ENCODE measurements around the gene HTT-AS. TPM values are rescaled to one million over a fixed set of nuclear protein-coding genes. Genes with fewer than 3 reads are reported as not detected.

The HTT-AS gene
- total RNA-seq, 4 donors from 2014 or later, result not detected

DNA sequence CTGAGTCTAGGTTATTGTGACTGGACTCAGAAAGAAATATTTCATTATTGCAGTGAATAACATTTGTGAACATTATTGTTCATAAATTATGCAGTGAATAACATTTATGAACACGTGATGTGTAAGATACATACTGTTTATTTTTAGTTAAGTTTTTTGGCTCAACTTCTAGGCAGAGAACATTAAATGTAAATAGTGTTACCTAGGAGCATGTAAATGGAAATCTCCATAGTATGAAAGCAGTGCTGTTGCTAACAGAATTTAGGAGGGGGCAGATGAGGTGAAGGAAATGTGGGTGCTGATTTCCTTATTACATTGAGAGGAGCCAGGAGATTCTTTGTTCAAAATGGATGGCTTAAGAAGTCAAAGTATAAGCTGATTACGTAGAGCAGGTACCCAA lies 45.1 kb upstream of the HTT-AS start:
- Histone ChIP-seq H3K27ac (no peak overlapping the region), H3K4me1 (peaks cover 4 to 43% (median 20%) of the 10 kb centered on the region in 3 donors), H3K36me3 (peaks cover 12 to 90% (median 25%) of the 10 kb centered on the region in 3 donors), H3K9me3 (no peaks in the 10 kb centered on the region), H3K27me3 (no peaks in the 10 kb centered on the region), H3K4me3 (no peak overlapping the region)
- TF ChIP-seq CTCF (IDR thresholded peaks at IDR 0.05) (no peak), POLR2A (IDR thresholded peaks at IDR 0.05) (no peak)
- no peak for DNase-seq
- WGBS, 2 donors, result 69 to 73% methylated on average over 2 of the region's 2 CpGs
- intact Hi-C loops (cut with DNase I), result no loop called here

- H3K27me3 ChIP-seq, result no peaks in the 10 kb centered on the region
- intact Hi-C loops (cut with DNase I), result no loop called here
- H3K9me3 ChIP-seq, result no peaks in the 10 kb centered on the region
- 90 to 92% methylated on average over 8 of the region's 8 CpGs for WGBS, 2 donors
- H3K4me3 ChIP-seq, result no peak overlapping the region
- no peak for DNase-seq
- peaks cover 4 to 41% (median 31%) of the 10 kb centered on the region in 3 donors for H3K4me1 ChIP-seq
- TF ChIP-seq POLR2A (IDR thresholded peaks at IDR 0.05) (no peak), CTCF (IDR thresholded peaks at IDR 0.05) (no peak)
- H3K36me3 ChIP-seq, result peaks cover 12 to 98% (median 25%) of the 10 kb centered on the region in 3 donors
- no peak overlapping the region for H3K27ac ChIP-seq
Observed at GRCh38 chr4:3118312-3118711, 44.0 kb upstream of the HTT-AS start.

DNA sequence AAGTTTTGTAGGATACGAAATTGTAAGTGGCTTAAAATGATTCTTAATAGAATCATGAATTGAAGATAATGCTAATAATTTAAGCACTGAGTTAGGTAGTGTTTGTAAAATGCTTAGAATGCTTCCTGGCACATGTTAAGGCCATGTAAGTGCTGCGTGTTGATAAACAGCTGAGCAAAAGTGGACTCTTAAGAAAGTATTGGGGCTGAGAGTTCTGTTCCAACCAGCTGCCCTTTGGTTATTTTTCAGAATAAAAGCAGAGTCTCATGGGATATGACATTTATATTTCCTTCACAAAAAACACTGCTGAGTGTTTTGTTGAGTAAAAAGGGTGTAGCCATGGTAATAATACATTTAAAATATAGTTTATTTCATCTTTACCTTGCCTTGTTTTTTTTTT lies 42.6 kb upstream of the HTT-AS start:
- Histone ChIP-seq H3K27ac (peak overlapping the region in 1 of 4 donors; percentile 85), H3K4me1 (peaks cover 5 to 41% (median 40%) of the 10 kb centered on the region in 3 donors), H3K9me3 (no peaks in the 10 kb centered on the region), H3K4me3 (no peak overlapping the region), H3K36me3 (peaks cover 12 to 100% (median 25%) of the 10 kb centered on the region in 3 donors), H3K27me3 (no peaks in the 10 kb centered on the region)
- intact Hi-C loops (cut with DNase I), result no loop called here
- TF ChIP-seq CTCF (IDR thresholded peaks at IDR 0.05) (no peak), POLR2A (IDR thresholded peaks at IDR 0.05) (no peak)
- DNase-seq, result no peak
- 82 to 85% methylated on average over 2 of the region's 2 CpGs for WGBS, 2 donors

GRCh38 chr4:3115637-3116270 lies 41.4 kb upstream of the HTT-AS start:
- Histone ChIP-seq H3K27me3 (no peaks in the 10 kb centered on the region), H3K4me3 (no peak overlapping the region), H3K27ac (peak overlapping the region; percentile 11 to 85 (median 43)), H3K4me1 (peaks cover 8 to 43% (median 42%) of the 10 kb centered on the region in 3 donors), H3K9me3 (no peaks in the 10 kb centered on the region), H3K36me3 (peaks cover 12 to 100% (median 25%) of the 10 kb centered on the region in 3 donors)
- TF ChIP-seq POLR2A (IDR thresholded peaks at IDR 0.05) (no peak), CTCF (IDR thresholded peaks at IDR 0.05) (no peak)
- WGBS, 2 donors, result 59 to 64% methylated on average over 10 to 14 of the region's 15 CpGs
- no peak for DNase-seq
- intact Hi-C loops (cut with DNase I), result no loop called here

DNA sequence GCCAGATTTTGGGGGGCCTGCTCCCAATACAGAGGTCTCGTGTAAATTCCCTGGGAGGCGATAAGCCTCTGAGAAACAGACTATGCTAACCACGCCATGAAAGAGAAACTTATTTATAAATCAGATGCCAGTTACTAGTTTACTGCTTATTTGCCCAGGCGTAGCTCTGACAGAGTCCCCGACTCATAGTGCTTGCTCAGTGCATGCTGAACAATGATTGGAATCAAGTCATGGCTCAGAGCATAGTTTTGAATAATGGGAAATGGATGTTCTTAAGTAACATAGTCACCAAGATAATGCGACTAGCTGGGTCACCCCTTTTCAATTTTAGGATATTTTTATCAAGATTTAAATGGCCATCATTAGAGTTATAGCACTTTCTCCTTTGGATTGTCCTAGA lies 40.0 kb upstream of the HTT-AS start:
- H3K4me3 ChIP-seq, result no peak overlapping the region
- intact Hi-C loops (cut with DNase I), result no loop called here
- DNase-seq, result no peak
- peaks cover 12 to 100% (median 25%) of the 10 kb centered on the region in 3 donors for H3K36me3 ChIP-seq
- H3K27me3 ChIP-seq, result no peaks in the 10 kb centered on the region
- H3K27ac ChIP-seq, result peak overlapping the region in 1 of 4 donors; percentile 81
- TF ChIP-seq POLR2A (IDR thresholded peaks at IDR 0.05), result no peak
- TF ChIP-seq CTCF (IDR thresholded peaks at IDR 0.05), result no peak
- H3K9me3 ChIP-seq, result no peaks in the 10 kb centered on the region
- H3K4me1 ChIP-seq, result peaks cover 8 to 44% (median 42%) of the 10 kb centered on the region in 3 donors
- WGBS, 2 donors, result 79% methylated on average over 4 to 6 of the region's 6 CpGs

Measured in esophagus squamous epithelium (tissue), 5 donors.